Activated T-cell treated with anti-CD3 and anti-CD28 coated beads, Interleukin-2, amount 50 U/mL, for 24 hours (primary cell): Measurements from ENCODE around the gene ADAT3.
"Not testable (repeated sequence)": the region's sequence is repeated elsewhere in the genome, so short reads cannot be mapped to it uniquely, and the experiment has no call there.

Source experiments
- DNase-seq: peaks from one replicate; pipeline ENCODE4 v3.0.0-alpha.2; 2020
- H3K27ac Mint-ChIP-seq: 2 replicates; pipeline ENCODE4 v1.8.0; 2020; ENCODE audit warnings: mild to moderate bottlenecking, mixed read lengths
- H3K27me3 Mint-ChIP-seq: 2 replicates; pipeline ENCODE4 v1.8.0; 2020; ENCODE audit warnings: mixed read lengths
- H3K36me3 Mint-ChIP-seq: 2 replicates; pipeline ENCODE4 v1.8.0; 2020; ENCODE audit warnings: low read depth, mixed read lengths
- H3K4me1 Mint-ChIP-seq: 2 replicates; pipeline ENCODE4 v1.8.0; 2020; ENCODE audit warnings: low read depth, mixed read lengths
- H3K4me3 Mint-ChIP-seq: 2 replicates; pipeline ENCODE4 v1.8.0; 2020; ENCODE audit warnings: mild to moderate bottlenecking, moderate library complexity, mixed read lengths
- H3K9me3 Mint-ChIP-seq: 2 replicates; pipeline ENCODE4 v1.8.0; 2020; ENCODE audit warnings: mixed read lengths

Gene ADAT3

DNA sequence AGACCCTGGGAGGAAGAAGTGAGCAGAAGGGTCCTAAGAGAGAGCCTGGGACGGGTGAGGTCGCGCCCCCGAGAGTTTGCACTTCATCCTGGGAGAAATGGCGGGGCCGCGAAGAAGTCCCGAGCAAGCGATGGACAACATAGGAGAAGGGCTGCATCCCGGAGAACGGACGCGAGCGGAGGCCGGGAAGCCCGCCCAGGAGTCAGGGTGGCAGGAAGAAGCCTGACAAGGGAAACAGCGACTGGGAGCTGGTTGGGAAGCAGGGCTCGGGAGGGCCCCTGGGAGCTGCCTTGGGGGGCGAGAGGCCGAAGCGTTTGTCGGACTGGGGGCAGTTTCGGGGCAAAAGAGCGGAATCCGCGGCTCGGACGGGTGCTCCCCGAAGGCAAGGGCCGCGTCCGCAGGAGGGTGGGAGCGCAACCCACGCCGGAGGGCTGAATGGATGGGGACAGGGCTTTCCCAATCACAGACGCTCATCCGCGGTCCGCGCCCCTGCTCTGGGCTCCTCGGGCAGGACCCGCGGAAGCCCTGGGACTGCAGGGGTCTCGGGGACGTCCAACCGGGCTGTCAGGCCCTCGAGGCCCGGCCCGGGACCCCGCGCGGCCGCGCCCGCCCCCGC lies 20.4 kb upstream of the ADAT3 start:
- peaks cover 34% of the 10 kb centered on the region for H3K4me1 Mint-ChIP-seq
- peak overlapping the region; percentile 96 for H3K27ac Mint-ChIP-seq
- no peaks in the 10 kb centered on the region for H3K9me3 Mint-ChIP-seq
- peaks cover 42% of the 10 kb centered on the region for H3K36me3 Mint-ChIP-seq
- peak overlapping the region; percentile 94 for H3K4me3 Mint-ChIP-seq
- H3K27me3 Mint-ChIP-seq: no peaks in the 10 kb centered on the region
- no peak for DNase-seq

DNA sequence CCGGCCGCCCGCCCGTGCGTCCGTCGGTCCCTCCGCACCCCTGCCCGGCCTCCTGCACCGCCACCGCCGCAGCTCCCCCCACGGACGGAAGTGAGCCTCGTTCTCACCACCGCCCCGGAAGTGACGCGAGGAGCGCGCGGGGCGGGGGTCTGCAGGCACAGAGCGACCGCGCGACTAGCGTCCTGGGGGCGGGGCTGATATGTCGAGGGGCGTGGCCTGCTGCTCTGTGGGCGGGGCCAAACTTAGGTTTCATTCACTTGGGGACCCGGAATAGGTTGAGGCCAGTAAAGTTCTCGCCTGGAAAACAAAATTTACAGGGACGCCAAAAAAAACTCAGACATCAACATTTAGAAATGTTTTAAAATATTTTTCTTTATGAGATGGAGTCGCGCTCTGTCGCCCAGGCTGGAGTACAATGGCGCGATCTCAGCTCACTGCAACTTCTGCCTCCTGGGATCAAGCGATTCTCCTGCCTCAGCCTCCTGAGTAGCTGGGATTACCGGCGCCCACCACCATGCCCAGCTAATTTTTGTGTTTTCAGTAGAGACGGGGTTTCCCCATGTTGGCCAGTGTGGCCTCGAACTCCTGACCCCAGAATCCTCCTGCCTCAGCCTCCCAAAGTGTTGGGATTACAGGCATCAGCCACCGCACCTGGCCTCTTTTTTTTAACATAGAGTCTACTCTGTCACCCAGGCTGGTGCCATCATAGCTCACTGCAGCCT lies 19.6 kb upstream of the ADAT3 start, which contains the start of gene ABHD17A:
Gene ABHD17A (minus strand): TSS at position 99 of the 722 bp plus-strand sequence. CDS start 3,930 bp downstream, outside the sequence.
- peaks cover 27% of the 10 kb centered on the region for H3K4me1 Mint-ChIP-seq
- DNase-seq: peak; percentile 98
- peaks cover 35% of the 10 kb centered on the region for H3K36me3 Mint-ChIP-seq
- H3K9me3 Mint-ChIP-seq, H3K27me3 Mint-ChIP-seq: not testable (repeated sequence)
- peak within 1 kb of the TSS; percentile 96 for H3K27ac Mint-ChIP-seq
- H3K4me3 Mint-ChIP-seq: peak within 1 kb of the TSS; percentile 94

DNA sequence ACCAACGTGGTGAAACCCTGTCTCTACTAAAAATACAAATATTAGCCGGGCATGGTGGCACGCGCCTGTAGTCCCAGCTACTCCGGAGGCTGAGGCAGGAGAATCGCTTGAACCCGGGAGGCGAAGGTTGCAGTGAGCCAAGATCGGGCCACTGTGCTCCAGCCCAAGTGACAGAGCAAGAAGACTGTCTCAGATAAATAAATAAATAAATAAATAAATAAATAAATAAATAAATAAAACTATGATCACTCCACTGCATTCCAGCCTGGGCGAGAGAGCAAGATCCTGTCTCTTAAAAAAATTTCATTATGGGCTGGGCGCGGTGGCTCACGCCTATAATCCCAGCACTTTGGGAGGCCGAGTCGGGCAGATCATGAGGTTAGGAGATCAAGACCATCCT lies 18.8 kb upstream of the ADAT3 start:
- not testable (repeated sequence) for H3K4me3 Mint-ChIP-seq, H3K27me3 Mint-ChIP-seq, H3K27ac Mint-ChIP-seq, H3K9me3 Mint-ChIP-seq, DNase-seq
- Mint-ChIP-seq H3K36me3 (peaks cover 31% of the 10 kb centered on the region), H3K4me1 (peaks cover 24% of the 10 kb centered on the region)

DNA sequence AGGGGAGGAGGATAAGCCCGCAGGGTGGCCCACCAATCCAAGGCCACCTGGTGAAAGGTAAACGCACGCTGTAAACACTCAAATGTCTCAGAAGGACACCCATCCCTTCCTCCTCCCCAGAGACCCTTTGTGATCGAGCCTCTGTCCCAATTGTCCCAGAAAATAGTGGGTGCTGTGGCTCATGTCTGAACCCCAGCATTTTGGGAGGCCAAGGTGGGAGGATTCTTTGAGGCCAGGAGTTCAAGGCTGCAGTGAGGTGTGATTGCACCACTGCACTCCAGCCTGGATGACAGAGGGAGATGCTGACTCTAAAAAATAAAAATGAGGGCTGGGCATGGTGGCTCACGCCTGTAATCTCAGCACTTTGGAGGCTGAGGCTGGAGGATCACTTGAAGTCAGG lies 16.8 kb upstream of the ADAT3 start:
- Mint-ChIP-seq H3K36me3 (peaks cover 16% of the 10 kb centered on the region), H3K4me3 (no peak overlapping the region), H3K9me3 (no peaks in the 10 kb centered on the region), H3K27me3 (no peaks in the 10 kb centered on the region), H3K4me1 (peaks cover 10% of the 10 kb centered on the region), H3K27ac (no peak overlapping the region)
- DNase-seq: no peak

- no peaks in the 10 kb centered on the region for H3K9me3 Mint-ChIP-seq
- H3K36me3 Mint-ChIP-seq: peaks cover under 1% of the 10 kb centered on the region
- H3K27ac Mint-ChIP-seq: peak overlapping the region; percentile 22
- H3K4me1 Mint-ChIP-seq: peaks cover 6% of the 10 kb centered on the region
- no peak for DNase-seq
- no peaks in the 10 kb centered on the region for H3K27me3 Mint-ChIP-seq
- no peak overlapping the region for H3K4me3 Mint-ChIP-seq
Measured at GRCh38 chr19:1889907-1890306, 15.3 kb upstream of the ADAT3 start.

DNA sequence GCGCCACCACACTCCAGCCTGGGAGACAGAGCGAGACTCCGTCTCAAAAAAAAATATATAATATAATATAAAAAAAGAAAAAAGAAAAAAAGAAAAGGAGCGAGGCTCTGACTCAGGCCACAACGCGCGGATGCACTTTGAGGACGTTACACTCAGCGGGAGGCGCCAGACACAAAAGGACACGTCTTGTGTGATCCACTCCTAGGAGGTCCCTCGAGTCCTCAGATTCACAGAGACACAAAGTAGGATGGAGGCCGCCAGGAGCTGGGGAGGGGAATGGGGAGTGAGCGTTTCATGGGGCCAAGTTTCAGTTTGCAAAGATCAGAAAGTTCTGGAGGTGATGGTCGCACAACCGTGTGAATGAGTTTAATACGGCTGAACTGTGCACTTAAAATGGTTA lies 11.4 kb upstream of the ADAT3 start:
- no peaks in the 10 kb centered on the region for H3K36me3 Mint-ChIP-seq
- H3K27ac Mint-ChIP-seq: no peak overlapping the region
- no peaks in the 10 kb centered on the region for H3K9me3 Mint-ChIP-seq
- H3K4me3 Mint-ChIP-seq: no peak overlapping the region
- no peaks in the 10 kb centered on the region for H3K27me3 Mint-ChIP-seq
- H3K4me1 Mint-ChIP-seq: peaks cover 33% of the 10 kb centered on the region
- DNase-seq: no peak

DNA sequence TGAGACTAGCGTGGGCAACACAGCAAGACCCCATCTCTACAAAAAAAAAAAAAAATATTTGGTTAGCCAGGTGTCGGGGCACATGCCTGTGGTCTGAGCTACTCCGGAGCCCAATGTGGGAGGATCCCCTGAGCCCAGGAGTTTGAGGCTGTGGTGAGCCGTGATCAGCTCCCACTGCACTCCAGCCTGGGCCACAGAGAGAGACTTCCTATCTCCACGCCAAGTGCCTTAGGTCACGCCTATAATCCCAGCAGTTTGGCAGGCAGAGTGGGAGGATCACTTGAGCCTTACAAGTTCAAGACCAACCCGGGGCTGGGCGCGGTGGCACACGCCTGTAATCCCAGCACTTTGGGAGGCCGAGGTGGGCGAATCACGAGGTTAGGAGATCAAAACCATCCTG lies 8.7 kb upstream of the ADAT3 start:
- no peaks in the 10 kb centered on the region for H3K27me3 Mint-ChIP-seq
- no peaks in the 10 kb centered on the region for H3K36me3 Mint-ChIP-seq
- H3K9me3 Mint-ChIP-seq: no peaks in the 10 kb centered on the region
- peak overlapping the region; percentile 82 for H3K4me3 Mint-ChIP-seq
- peak overlapping the region; percentile 97 for H3K27ac Mint-ChIP-seq
- no peak for DNase-seq
- H3K4me1 Mint-ChIP-seq: peaks cover 32% of the 10 kb centered on the region

GRCh38 chr19:1901940-1902404 lies 3.2 kb upstream of the ADAT3 start:
- Mint-ChIP-seq H3K27ac (no peak overlapping the region), H3K4me1 (peaks cover 37% of the 10 kb centered on the region)

GRCh38 chr19:1902923-1903322 lies 2.3 kb upstream of the ADAT3 start:
- Mint-ChIP-seq H3K9me3 (no peaks in the 10 kb centered on the region), H3K27me3 (no peaks in the 10 kb centered on the region), H3K4me1 (peaks cover 35% of the 10 kb centered on the region), H3K27ac (peak overlapping the region; percentile 78), H3K36me3 (peaks cover 10% of the 10 kb centered on the region), H3K4me3 (no peak overlapping the region)
- no peak for DNase-seq

More at GRCh38 chr19:1901940-1902404, 3.2 kb upstream of the ADAT3 start:
- Mint-ChIP-seq H3K9me3 (no peaks in the 10 kb centered on the region), H3K4me3 (no peak overlapping the region), H3K36me3 (peaks cover 7% of the 10 kb centered on the region), H3K27me3 (no peaks in the 10 kb centered on the region)
- no peak for DNase-seq

GRCh38 chr19:1904860-1905109 lies 414 bp upstream of the ADAT3 start:
- Mint-ChIP-seq H3K27ac (peak overlapping the region; percentile 87), H3K27me3 (no peaks in the 10 kb centered on the region), H3K4me1 (peaks cover 51% of the 10 kb centered on the region), H3K9me3 (no peaks in the 10 kb centered on the region), H3K4me3 (peak overlapping the region; percentile 89), H3K36me3 (peaks cover 18% of the 10 kb centered on the region)
- DNase-seq: no peak

DNA sequence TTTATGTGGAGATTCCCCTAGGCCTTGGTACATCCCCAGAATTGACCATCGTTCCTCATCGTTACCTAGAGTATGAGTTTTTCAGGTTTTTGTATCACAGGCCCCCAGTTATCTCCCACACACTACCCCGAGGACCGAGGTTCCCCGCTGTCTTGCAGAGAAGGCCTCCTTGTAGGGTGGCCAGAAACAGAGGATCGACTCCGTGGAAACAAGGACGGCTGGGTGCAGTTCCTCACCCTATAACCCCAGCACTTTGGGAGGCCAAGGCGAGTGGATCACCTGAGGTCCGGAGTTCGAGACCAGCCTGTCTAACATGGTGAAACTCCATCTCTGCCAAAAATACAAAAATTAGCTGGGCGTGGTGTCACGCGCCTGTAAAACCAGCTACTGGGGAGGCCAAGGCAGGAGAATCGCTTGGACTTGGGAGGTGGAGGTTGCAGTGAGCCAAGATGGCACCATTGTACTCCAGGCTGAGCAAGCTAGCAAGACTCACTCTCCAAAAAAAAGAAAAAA lies 720 bp downstream of the ADAT3 start:
- Mint-ChIP-seq H3K9me3 (no peaks in the 10 kb centered on the region), H3K27ac (peak overlapping the region; percentile 95), H3K4me3 (peak overlapping the region; percentile 89), H3K4me1 (peaks cover 60% of the 10 kb centered on the region), H3K27me3 (no peaks in the 10 kb centered on the region), H3K36me3 (peaks cover 23% of the 10 kb centered on the region)
- DNase-seq: no peak

- H3K4me3 Mint-ChIP-seq: peak overlapping the region; percentile 45
- H3K27me3 Mint-ChIP-seq: no peaks in the 10 kb centered on the region
- H3K27ac Mint-ChIP-seq: peak overlapping the region; percentile 67
- H3K36me3 Mint-ChIP-seq: peaks cover 24% of the 10 kb centered on the region
- H3K9me3 Mint-ChIP-seq: no peaks in the 10 kb centered on the region
- no peak for DNase-seq
- peaks cover 66% of the 10 kb centered on the region for H3K4me1 Mint-ChIP-seq
Measured at GRCh38 chr19:1906985-1907562, 1.9 kb downstream of the ADAT3 start.

DNA sequence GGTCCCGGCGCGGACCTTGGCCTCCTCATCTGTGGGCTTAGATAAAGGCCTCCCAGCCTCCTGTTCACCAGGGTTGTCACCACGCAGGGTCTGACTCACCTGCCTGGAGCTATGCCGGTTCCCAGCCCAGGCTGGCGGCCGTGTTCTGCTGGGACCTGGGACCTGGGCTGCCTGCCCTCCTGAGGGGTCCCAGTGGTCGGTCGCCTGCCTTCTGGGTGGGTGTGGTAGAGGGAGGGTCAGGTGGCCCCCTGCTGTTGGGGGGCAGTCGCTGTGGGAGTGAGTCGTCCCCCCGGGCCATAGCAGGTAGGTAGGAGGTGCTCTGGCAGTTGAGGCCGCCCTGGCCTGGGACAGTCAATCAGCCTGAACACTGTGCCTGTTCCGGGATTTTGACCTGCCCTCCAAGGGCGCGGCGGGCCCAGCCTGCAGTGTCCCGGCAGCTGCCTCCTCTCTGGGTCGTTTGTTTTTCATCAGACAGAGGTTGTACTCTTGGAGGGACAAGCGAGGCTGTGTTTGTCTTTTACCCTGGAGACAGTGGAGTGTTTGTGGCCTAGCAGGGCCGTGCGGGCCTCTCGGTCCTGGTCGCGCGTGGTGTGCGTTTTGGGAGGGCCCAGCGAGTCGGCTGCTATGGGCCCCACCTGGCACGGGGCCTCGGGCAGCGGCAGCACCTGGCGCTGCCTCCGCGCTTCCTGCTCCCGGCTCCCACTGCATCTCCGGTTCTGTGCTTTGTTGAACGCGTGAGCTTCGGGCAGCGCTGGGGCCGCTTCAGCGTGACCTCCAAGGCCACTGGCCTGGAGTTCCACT lies 2.6 kb downstream of the ADAT3 start:
- H3K4me3 Mint-ChIP-seq: no peak overlapping the region
- H3K36me3 Mint-ChIP-seq: peaks cover 25% of the 10 kb centered on the region

GRCh38 chr19:1908364-1908678 lies 3.1 kb downstream of the ADAT3 start:
- H3K4me1 Mint-ChIP-seq: peaks cover 62% of the 10 kb centered on the region
- no peaks in the 10 kb centered on the region for H3K9me3 Mint-ChIP-seq
- DNase-seq: no peak
- H3K4me3 Mint-ChIP-seq: no peak overlapping the region
- no peak overlapping the region for H3K27ac Mint-ChIP-seq
- H3K27me3 Mint-ChIP-seq: no peaks in the 10 kb centered on the region
- peaks cover 30% of the 10 kb centered on the region for H3K36me3 Mint-ChIP-seq

More for the DNA sequence above, 2.6 kb downstream of the ADAT3 start:
- Mint-ChIP-seq H3K4me1 (peaks cover 64% of the 10 kb centered on the region), H3K27me3 (no peaks in the 10 kb centered on the region), H3K9me3 (no peaks in the 10 kb centered on the region), H3K27ac (no peak overlapping the region)
- DNase-seq: no peak
